Tibial nerve (tissue), 4 donors: Measurements from ENCODE around the gene PRKCZ. TPM values are rescaled to one million over a fixed set of nuclear protein-coding genes. Genes with fewer than 3 reads are reported as not detected.

Source experiments
- DNase-seq, 2 donors: peaks; one replicate each; pipeline ENCODE4 v3.0.0-alpha.2; 2019; ENCODE audit warnings: low spot score in 2 of 2
- H3K27ac ChIP-seq, 4 donors: fragments of 200-600 bp; sonication (generic) in 3 of 4; one replicate each; pipeline ENCODE4 v1.5.1; 2017 to 2019; ENCODE audit warnings: mild to moderate bottlenecking in 1 of 4
- H3K27me3 ChIP-seq, 2 donors: fragments of 200-600 bp; sonication (generic) in 1 of 2; one replicate each; pipeline versions ENCODE4 v1.5.1 to v1.6.0; 2017 to 2019
- H3K36me3 ChIP-seq, 3 donors: fragments of 200-600 bp; sonication (generic); one replicate each; pipeline ENCODE4 v1.5.1; 2018 to 2019
- H3K4me1 ChIP-seq, 4 donors: fragments of 200-600 bp; sonication (generic) in 3 of 4; one replicate each; pipeline ENCODE4 v1.5.1; 2017 to 2019
- H3K4me3 ChIP-seq, 4 donors: fragments of 200-600 bp; sonication (generic) in 3 of 4; one replicate each; pipeline ENCODE4 v1.5.1; 2017 to 2019; ENCODE audit warnings: mild to moderate bottlenecking in 1 of 4, moderate library complexity in 1 of 4
- H3K9me3 ChIP-seq, 4 donors: fragments of 200-600 bp; sonication (generic) in 3 of 4; one replicate each; pipeline ENCODE4 v1.5.1; 2017 to 2019
- CTCF ChIP-seq, 5 experiments: fragments of 200-600 bp in 3 of 5; fragments of 450-650 bp in 2 of 5; sonication (generic) in 3 of 5; IDR thresholded peaks; one replicate each; pipeline ENCODE4 v1.5.1; 2016 to 2019; ENCODE audit warnings: antibody characterized with exemption in 5 of 5, mild to moderate bottlenecking in 3 of 5, moderate library complexity in 2 of 5
- EP300 ChIP-seq, 2 donors: sonication (generic); formaldehyde crosslinking; IDR thresholded peaks; one replicate each; pipeline ENCODE4 v1.6.1; 2017; ENCODE audit warnings: antibody characterized with exemption in 2 of 2, mild to moderate bottlenecking in 1 of 2
- POLR2A ChIP-seq, 2 donors: fragments of 450-650 bp; IDR thresholded peaks; one replicate each; pipeline ENCODE4 v1.6.1; 2017; ENCODE audit warnings: antibody characterized with exemption in 2 of 2, mild to moderate bottlenecking in 2 of 2, moderate library complexity in 2 of 2
- WGBS, 2 donors: methylation state at CpG; one replicate each; pipeline ENCODE4 v1.1.5; 2018; 5-methylcytosine and 5-hydroxymethylcytosine counted together
- total RNA-seq, 4 donors: library from RNA; depleted of rRNA; stranded (reverse); fragments of >200 nt; gene quantifications; one replicate each; pipeline ENCODE4 v1.1.0, GENCODE V29; 2016

The PRKCZ gene
- total RNA-seq, 4 donors from 2014 or later, result 2.0 to 3.9 (median 2.8) TPM

GRCh38 chr1:2016123-2016522 is 34.1 kb upstream of the PRKCZ start:
- Histone ChIP-seq H3K27me3 (peaks cover 0 to 87% of the 10 kb centered on the region in 2 donors), H3K4me3 (no peak overlapping the region), H3K9me3 (no peaks in the 10 kb centered on the region), H3K4me1 (peaks cover 0 to 14% (median 2%) of the 10 kb centered on the region in 4 donors), H3K27ac (no peak overlapping the region), H3K36me3 (no peaks in the 10 kb centered on the region)
- DNase-seq, result no peak
- TF ChIP-seq POLR2A (IDR thresholded peaks at IDR 0.05) (no peak), CTCF (IDR thresholded peaks at IDR 0.05) (no peak), EP300 (IDR thresholded peaks at IDR 0.05) (no peak)
- WGBS, 2 donors, result 58 to 62% methylated on average over 8 to 9 of the region's 9 CpGs

GRCh38 chr1:2018217-2019171 is 31.7 kb upstream of the PRKCZ start:
- Histone ChIP-seq H3K27ac (no peak overlapping the region), H3K4me3 (no peak overlapping the region), H3K36me3 (no peaks in the 10 kb centered on the region), H3K27me3 (peaks cover 0 to 93% of the 10 kb centered on the region in 2 donors), H3K9me3 (no peaks in the 10 kb centered on the region), H3K4me1 (peaks cover 0 to 14% (median 2%) of the 10 kb centered on the region in 4 donors)
- TF ChIP-seq POLR2A (IDR thresholded peaks at IDR 0.05) (no peak), CTCF (IDR thresholded peaks at IDR 0.05) (no peak), EP300 (IDR thresholded peaks at IDR 0.05) (no peak)
- WGBS, 2 donors, result 14 to 31% methylated on average over 23 to 38 of the region's 48 CpGs
- DNase-seq, result no peak

- H3K4me3 ChIP-seq, result peak within 1 kb of the TSS in 1 of 4 donors; percentile 40
- peaks cover 0 to 14% (median 2%) of the 10 kb centered on the region in 4 donors for H3K4me1 ChIP-seq
- no peak within 1 kb of the TSS for H3K27ac ChIP-seq
- 0% methylated on average over 9 of the region's 60 CpGs; no CpG with 5 or more reads in 1 of the 2 donors for WGBS, 2 donors
- H3K9me3 ChIP-seq, result no peaks in the 10 kb centered on the region
- DNase-seq, result no peak
- H3K36me3 ChIP-seq, result no peaks in the 10 kb centered on the region
- no peak for TF ChIP-seq CTCF (IDR thresholded peaks at IDR 0.05)
- no peak for TF ChIP-seq POLR2A (IDR thresholded peaks at IDR 0.05)
- TF ChIP-seq EP300 (IDR thresholded peaks at IDR 0.05), result no peak
- H3K27me3 ChIP-seq, result peaks cover 0 to 93% of the 10 kb centered on the region in 2 donors
Observed at GRCh38 chr1:2019172-2019543, 31.1 kb upstream of the PRKCZ start, which contains the start of gene GABRD. TSS of gene GABRD (plus strand) at chr1:2019345. CDS start at chr1:2019424, 79 bp downstream.

- Histone ChIP-seq H3K4me1 (peaks cover 0 to 14% (median 2%) of the 10 kb centered on the region in 4 donors), H3K36me3 (no peaks in the 10 kb centered on the region), H3K27me3 (peaks cover 0 to 93% of the 10 kb centered on the region in 2 donors), H3K27ac (no peak overlapping the region), H3K4me3 (peak overlapping the region in 1 of 4 donors; percentile 40), H3K9me3 (no peaks in the 10 kb centered on the region)
- TF ChIP-seq EP300 (IDR thresholded peaks at IDR 0.05) (no peak), POLR2A (IDR thresholded peaks at IDR 0.05) (no peak), CTCF (IDR thresholded peaks at IDR 0.05) (no peak)
- no peak for DNase-seq
- 16 to 19% methylated on average over 30 to 32 of the region's 61 CpGs for WGBS, 2 donors
Observed at GRCh38 chr1:2019571-2020309, 30.5 kb upstream of the PRKCZ start.
